HG03439 (cell line): ENCODE measurements around the gene KCNJ6.
"Not testable (repeated sequence)": the region's sequence is repeated elsewhere in the genome, so short reads cannot be mapped to it uniquely, and the experiment has no call there.

Source experiments
- ATAC-seq: cut with Tn5 transposase; IDR thresholded peaks from one replicate; pipeline ENCODE4 v1.9.1; 2021; ENCODE audit warnings: mild to moderate bottlenecking, moderate library complexity; ENCODE audit not compliant: unreplicated experiment

The KCNJ6 gene

DNA sequence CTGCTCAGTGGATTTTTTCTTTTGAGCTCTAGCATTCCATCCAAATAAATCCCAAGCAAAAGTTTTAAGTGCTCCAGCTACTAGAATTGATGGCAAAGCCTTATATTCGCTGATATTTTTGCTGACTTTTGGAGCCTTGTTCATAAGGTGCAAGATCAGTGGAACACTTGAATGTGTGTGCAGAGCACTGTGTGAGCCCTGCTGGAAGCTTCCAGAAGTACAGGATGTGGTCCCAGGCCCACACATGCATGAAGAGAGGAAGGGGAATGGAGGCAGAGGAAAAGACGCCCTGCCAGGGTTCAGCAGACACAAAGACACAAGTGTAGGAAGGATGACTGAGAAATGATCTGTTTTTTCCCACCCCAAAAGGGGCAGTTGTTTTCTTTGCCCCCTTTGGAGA, 169.4 kb downstream of the KCNJ6 start:
- no peak for ATAC-seq

DNA sequence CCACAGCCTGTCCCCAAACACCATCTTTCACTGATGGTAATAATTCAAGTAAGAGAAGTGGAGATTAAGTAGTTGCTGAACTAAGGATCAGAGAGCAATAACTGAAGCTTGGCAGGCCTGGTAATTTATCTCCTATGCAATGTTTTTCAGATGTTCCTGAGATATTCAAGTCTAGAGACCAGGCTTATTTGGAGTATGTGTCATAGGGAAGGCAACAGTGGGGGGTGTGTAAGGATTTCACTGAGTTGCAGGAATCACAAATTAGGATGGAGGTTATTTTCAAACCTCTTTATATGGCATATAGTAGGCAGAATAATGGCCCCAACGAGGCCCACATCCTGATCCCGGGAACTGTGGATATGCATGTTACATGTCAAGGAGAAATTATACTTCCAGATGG, 171.7 kb downstream of the KCNJ6 start:
- no peak for ATAC-seq

DNA sequence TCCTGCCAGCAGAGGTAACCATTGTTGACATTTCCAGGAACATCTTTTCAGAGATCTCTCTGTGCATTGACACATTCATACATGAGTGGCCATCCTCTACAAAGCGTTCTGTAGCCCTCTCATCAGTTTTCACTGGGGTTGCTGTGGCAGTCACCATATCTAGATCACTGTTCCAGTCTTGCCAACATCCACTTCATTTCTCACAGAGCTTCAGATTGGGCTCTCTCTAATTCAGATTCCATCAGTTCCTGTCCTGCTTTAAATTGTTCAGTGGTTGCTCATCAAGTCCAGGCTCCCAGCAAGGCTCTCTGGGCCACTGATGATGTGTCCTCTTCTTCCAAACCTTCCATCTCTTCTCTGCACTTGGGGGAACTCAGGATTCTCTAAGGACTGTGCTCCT, 173.7 kb downstream of the KCNJ6 start:
- no peak for ATAC-seq

DNA sequence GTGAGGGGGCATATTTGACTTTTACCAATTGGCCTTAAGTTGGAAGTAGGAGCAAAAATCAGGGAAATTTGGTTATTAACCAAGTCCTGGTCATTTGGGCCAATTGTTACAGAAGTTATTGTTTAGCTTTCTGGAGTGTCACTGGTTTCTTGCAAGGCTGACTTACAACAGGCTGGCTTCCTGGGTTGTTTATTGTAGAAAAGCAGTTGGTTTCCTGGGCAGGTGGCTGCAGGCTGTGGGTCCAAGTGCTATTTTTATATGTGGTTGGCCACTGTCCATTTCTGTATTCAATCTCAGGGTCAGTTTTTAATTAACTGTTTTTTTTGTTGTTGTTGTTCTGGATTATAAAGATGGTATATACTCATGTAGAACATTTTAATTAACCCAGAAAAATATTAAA, 174.1 kb downstream of the KCNJ6 start:
- no peak for ATAC-seq

DNA sequence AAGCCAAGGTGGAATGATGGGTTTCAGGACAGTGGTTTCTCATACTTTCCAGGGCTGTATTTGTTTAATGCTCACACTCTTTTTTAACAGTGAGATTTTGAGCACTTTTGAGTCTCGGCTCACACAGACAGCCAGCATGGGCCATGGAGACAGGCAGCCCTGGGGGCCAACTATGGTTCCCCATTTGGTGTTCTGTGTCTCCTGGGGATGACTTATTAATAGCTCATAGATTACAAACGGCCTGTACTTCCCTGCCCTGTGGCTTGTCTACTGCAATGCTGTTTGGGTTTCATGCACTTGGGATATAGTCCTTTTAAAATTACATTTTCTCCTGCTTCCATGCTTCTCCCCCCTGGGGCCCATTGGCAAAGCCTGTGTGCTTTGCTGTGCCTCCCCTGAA, 178.3 kb downstream of the KCNJ6 start:
- ATAC-seq: no peak

DNA sequence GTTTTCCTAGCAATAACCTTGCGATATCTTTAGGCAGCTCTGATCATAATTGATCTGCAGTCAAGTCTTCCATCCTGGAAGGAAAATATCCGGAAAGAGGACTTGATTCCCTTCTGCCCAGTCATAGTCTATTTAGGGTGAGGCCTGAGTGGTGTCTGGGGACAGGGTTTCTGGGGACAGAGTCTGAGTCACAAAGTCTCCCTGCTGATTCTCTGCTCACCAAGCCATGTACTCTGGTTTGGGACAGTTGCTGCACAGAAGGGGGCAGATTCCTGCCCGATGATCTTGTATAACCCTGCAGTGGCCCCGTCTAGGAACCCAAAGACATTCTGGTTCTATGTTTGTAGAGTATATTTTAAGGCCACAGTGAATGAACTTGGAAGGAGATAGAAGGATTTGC, 178.8 kb downstream of the KCNJ6 start:
- no peak for ATAC-seq

DNA sequence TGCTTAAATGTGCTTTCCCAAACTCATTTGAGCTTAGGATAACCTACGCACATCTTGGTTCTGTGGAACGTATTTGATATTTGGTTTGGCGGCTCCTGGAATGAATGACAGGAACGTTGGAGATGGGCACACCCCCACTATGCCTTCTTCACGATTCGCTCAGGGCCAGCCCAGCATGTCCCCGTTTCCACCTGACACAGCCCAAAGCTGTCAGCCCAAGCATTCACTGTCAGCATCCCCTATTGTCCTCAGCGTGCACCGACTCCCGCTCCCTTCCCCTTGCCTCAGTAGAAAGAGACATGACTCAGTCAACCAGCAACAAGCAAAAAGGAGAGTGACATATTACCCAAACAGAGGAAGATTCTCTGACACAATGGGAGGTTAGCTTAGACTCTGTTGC, 181.4 kb downstream of the KCNJ6 start:
- no peak for ATAC-seq

DNA sequence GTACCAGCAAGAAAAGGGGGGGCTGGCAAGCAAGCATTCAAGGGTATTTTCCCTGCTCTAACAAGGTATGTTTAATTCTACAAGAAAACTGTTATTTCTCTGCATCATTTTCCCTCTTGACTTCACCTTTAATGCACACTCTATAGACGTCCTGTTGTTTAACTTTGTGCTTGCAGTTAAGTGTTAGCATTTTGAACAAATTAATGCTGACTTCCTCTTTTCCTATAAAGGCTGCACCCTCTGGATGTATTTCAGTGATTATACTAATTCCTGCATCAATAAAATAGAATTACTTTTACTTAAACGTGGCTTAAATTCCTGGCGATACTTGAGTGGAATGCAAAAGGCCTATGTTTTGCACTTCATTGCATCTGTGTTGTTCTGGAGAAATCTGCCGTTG, 183.3 kb downstream of the KCNJ6 start:
- ATAC-seq: no peak

DNA sequence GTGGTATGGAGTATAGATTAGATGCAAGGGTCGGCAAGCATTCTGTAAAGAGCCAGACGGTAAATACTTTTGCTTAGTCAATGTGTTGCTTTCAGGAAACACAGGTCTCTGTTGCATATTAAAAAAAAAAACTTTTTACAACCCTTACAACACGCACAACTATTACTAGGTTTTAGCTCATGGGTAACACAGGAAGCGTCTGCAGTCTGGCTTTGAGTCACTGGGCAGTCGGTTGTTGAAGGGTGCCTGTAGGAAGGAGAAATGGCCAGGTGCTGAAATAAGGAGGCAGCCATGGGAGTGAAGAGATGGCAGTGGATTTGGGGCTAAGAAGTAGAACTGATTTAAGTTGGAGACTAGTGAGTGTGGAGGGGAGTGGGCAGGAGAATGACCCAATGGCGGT, 192.1 kb downstream of the KCNJ6 start:
- no peak for ATAC-seq

DNA sequence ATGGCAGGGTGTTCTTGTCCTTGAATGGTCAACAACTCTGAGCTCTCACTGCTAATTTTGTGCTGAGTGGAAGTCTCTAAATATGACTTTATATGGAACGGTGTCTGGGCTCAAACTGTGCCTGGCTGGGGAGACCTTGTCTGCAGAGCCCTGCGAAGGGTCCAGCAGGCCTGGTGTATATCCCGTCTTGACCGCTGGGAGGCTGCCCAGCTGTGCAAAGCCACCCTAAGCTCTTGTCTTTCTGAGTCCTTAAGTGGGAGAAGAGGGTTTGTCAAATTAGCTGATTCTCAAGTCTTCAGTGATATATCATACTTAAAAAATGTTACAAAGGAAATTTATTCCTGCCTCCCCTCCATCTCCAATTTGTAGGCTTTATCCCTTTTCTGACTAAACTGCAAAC, 198.7 kb downstream of the KCNJ6 start:
- ATAC-seq: no peak

DNA sequence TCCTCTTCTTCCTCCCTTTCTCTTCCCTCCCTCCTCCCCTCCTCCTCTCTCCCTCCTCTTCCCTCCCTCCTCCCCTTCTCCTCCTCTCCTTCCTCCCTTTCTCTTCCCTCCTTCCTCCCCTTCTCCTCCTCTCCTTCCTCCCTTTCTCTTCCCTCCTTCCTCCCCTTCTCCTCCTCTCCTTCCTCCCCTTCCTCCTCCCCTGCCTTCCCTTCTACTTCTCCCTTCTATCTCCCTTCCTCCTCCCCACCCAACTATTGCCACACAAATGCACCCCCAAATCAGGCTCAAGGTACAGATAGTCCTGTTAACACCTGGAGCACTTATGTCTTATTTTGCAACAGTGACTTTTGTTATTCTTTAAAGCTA, 203.7 kb downstream of the KCNJ6 start:
- ATAC-seq: not testable (repeated sequence)

DNA sequence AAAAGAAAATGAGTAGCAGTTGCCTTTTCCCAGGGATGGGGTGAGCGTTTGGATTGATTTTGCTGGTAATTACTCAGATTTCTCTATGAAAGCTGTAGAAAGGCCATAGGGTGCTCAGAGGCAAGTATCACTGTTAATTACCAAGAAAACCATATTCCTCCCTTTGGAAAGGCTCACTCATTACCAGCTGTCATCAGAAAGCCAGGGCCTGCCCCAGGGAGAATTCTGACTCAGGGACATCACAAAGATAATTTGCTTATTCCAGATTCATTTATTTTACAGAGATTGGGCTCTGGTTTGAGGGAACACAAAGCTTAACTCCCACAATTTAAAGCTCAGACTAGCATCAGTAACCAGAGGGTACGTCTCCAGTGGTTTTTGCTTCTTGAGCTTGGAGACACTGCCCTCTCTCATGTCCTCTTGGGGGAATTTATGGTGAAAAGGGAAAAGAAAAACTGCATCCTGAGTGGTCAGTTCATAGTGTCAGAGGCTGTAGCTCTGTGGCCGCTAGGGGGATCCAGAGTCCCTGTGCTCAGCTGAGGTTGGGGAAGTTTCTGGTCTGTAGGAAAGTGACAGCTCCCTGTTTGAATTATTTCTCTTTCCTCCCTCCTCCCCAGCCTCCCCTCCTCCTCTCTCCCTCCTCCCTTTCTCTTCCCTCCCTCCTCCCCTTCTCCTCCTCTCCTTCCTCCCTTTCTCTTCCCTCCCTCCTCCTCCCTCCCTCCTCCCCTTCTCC, 204.3 kb downstream of the KCNJ6 start:
- ATAC-seq: peak; percentile 51

DNA sequence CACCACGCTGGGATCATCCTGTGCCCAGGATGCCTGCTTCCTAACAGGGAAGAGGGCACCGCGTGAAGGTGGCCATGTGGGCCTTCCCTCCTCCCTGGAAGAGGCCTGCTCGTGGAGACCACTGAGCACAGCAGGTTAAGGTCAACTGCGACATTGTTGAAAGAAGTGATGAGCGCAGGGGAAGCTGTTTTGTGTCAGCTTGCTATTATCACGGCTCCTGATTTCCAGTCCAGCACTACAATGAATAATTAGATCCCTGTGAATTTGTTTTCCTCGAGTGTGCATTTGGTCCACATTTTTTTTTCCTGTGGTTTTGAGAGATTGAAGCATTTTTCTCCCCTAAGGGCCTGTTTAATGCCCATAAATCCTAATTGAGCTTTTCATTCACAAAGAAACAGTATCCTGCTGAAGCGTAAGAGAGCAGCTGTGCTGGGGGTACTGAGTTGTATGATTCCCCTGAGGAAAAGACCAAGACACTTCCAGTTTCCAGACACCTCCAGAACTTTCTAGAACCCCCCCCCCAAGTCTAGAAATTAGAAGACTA, 204.9 kb downstream of the KCNJ6 start:
- ATAC-seq: no peak

DNA sequence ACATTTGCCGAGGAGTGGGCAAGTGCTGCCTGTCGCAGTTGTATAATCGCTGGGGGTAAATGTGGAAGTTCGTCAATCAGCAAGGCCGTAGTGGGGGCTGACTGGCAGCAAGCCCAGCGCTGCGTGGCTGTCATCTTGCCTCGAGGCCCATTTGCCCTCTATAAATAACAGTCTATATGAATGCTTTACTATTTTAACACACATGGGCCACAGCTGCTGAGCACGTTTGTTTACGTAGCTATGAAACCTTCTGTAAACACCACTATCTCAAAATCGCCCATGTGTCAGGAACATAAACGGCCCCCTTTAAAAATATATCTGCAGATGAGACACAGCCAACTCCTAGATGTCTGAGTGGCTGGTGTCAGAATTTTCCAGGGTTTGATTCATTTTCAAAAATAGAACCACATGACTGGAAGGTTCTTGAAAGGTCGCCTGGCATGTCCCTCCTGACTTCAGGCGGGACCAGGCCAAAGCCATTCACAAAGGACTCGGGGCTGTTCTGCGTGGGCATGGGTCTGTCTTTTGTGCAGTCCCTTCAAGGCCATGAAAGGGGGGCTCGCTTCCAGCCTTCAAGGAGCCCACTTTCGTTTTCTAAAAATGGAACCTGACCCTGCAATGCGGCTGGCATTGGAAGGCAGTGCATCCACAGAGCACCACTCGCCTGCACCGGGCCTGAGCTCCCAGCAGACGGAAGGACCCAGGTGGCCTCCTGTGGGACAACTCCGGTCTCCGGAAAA, 205.5 kb downstream of the KCNJ6 start:
- ATAC-seq: no peak

DNA sequence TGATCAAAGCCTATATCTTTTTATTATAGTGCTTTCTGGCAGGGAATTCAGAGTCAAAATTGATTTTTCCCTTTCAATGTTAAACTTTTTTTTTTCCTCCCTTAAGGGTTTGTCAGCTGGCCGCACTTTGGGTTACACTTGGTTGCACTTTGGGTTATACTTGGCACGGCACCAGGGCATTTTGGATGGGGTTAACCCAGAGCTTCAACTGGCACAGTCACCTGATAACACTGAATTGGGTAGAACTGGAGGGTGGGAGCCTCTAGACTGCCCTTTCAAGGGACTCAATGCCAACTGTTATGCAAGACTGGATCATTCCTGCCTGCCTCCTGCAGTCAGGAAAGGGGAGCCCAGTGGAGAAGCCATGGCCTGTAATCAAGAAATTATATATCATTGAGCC, 211.5 kb downstream of the KCNJ6 start:
- ATAC-seq: no peak

DNA sequence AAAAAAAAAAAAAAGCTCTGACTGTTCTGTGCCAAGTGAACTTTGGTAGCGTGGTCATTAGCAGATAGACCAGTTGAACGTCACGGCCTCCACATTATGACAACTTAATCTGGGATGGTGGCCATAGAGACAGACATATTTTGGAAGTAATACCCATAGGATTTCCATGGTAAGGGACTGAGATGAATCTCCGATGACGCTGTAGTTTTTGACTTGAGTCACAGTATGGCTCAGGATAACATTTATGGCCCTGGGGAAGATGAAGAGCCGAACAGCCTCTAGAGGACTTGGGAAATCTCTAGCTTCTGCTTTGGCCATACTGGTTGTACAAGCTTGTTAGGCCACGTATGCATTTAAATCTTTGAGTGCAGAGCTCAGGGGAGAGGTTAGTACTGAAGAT, 214.0 kb downstream of the KCNJ6 start:
- ATAC-seq: no peak

DNA sequence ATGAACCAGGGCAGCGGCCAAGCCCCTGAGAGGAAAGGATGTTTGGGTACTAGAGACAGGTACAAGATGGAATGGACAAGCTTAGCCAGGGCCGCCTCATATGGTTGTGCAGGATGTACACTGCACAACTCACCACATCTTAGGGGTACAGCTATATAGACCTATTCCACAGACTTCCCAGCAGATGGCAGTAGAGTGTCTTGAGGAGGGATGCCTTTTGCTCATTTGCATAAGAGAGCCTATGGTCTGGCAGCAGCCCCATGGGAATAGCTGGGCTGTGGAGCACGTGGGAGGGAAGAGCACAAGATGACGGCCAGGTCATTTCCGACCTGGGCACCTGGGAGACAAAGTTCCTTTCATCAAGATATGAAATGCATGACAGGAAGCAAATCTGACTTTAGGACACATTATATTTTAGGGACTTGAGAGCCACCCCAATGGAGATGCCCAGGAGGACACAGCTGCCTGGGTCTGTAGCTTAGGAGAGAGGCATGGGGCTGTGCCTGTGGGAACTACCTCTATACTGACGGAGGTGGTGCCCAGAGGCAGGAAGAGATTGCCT, 215.5 kb downstream of the KCNJ6 start:
- ATAC-seq: peak; percentile 93

DNA sequence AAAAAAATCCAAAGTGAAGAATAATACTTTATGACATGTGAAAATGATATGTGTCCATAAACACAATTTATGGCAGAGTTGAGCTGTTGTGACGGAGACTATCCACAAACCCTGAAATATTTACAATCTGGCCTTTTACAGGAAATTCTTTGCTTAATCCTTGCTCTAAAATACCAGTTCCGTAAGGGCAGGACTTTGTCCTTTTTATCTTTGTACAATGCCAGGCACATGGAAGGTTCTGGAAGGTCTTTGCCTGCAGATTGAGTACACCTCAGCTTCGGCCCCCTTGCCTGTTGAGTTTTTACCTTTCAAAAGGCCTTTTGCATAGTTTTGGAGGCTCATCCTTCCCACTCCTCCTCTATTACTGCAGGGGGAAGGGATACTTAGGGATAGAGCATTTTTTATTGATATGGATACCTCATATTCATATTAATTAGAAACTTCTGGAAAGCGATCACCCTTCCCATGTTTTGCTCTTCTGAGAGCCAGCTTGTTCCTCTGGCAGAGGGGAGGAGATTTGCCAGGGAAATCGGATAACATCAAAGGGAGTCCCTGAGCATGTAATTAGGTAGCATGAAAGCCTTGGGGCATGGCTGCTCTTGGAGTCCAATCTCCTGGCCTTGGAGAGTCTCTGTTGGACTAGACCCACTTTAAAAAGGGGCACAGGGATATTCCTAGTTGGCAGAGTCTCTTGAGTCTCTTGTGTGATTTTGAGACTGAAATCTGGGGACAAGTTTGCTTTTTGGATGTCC, 217.1 kb downstream of the KCNJ6 start:
- ATAC-seq: no peak

DNA sequence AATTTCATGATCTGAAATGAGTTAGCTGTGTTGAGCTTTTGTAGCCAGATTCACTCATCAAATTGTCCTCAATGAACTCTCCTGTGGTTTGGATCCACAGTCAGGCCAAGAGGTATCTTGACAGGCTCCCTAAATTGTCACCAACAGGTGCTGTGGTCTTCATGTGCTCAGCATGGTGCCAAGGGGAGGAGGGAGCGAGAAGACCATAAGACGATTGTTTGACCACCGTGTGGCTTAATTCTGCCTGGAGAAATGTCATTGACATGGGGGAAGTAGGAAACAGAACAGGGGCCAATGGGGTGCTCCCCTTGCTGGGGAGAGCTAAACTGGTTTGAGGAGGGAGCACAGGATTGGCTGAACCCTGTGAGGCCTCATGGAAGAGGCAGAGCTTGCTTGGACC, 219.3 kb downstream of the KCNJ6 start:
- no peak for ATAC-seq

DNA sequence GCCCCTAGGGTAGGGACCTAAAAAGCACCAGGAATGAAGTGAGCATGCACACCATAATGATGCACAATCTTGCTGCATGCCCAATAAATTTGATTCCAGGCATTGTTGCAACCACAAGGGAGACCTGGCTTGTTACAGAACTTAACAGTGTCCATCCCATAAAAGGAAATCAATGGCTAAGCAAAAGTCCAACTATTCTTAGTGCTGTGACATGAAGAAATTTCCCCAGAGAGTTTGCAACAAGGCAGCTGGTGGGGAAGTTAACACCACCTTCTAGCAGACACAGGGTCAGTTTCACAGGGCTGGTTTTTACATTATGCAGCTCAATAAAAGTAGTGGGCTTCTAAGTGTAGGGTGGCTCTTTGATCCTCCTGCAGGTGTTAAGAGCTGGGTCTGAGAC, 221.1 kb downstream of the KCNJ6 start:
- ATAC-seq: no peak

DNA sequence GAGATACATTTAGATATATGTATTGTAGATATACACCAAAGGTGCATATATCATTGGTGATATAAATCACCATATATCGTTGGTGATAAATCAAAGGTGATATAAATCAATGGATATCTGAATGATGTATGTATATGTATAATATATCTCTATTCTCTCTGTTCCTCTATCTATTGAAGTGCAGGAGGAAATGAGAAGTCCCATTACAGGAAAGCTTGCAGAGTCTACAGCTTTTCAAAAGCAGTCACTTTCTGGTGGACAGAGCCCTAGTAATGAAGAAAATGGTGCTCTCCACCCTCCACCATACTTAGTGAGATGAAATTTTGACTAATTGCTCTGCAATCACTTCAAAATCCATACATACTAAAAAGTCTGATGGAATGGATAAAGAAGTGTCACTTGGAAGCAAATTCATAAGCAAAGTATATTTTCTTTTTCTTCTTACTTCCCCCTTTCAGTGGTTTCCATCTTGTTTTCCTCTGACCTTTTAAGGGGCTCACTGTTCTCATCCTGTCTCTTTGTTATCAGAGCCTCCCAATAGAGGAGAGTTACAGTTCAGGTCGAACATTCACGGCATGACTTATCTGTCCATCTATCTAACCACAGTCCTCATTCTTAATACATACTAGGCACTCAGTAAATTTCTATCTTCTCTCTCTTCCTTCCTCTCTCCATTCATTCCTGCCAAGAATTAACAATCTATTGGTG, 227.2 kb downstream of the KCNJ6 start:
- no peak for ATAC-seq
